PC-3 (cell line): ENCODE results near the gene CD52.

Source experiments
- CTCF ChIP-seq: fragments of 300-600 bp; sonication (generic); conservative IDR thresholded peaks from 2 replicates; pipeline ENCODE4 v1.5.1; 2017; ENCODE audit warnings: antibody characterized with exemption, low read depth, mild to moderate bottlenecking, low read length
- EZH2 ChIP-seq: fragments of 300-600 bp; sonication (generic); IDR thresholded peaks from one replicate; pipeline ENCODE4 v1.6.1; 2017; ENCODE audit warnings: antibody characterized with exemption, mild to moderate bottlenecking, low read length; ENCODE audit not compliant: unreplicated experiment
- EZH2phosphoT487 ChIP-seq: fragments of 300-600 bp; sonication (generic); IDR thresholded peaks from 2 replicates; pipeline ENCODE4 v1.6.1; 2018; ENCODE audit warnings: mild to moderate bottlenecking, antibody characterized with exemption, low read length, borderline replicate concordance

GRCh38 chr1:26274801-26275425 is 42.8 kb upstream of the CD52 start:
- TF ChIP-seq EZH2, result no peak
- TF ChIP-seq CTCF, result no peak
- TF ChIP-seq EZH2phosphoT487, result no peak
